Measurements from ENCODE around the gene PDS5B.

DNA sequence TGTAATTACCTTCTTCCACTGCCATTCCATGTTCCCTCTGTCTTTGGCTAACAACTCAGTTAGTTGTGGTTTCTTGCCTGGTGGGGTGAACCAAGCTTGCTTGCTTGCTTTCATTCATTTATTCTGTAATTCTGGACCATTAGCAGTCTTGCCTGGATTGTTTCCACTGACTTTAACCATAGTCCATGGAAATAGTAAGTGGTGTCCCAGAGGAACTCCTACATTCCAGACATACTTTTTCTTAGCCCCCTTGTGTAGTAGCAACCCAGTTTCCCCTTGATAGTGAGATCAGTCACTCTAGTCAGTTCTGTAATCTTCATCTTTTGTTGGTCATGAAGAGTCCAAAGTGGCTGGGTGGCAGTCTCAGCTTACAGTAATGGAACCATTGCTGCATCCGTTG, 23.2 kb downstream of the PDS5B start:
- TF ChIP-seq POLR2AphosphoS5 (IDR thresholded peaks at IDR 0.05; ENCODE audit: insufficient read depth in 1 of 2, low read depth in 1 of 2), result no peak
- TF ChIP-seq, protein P1, sequence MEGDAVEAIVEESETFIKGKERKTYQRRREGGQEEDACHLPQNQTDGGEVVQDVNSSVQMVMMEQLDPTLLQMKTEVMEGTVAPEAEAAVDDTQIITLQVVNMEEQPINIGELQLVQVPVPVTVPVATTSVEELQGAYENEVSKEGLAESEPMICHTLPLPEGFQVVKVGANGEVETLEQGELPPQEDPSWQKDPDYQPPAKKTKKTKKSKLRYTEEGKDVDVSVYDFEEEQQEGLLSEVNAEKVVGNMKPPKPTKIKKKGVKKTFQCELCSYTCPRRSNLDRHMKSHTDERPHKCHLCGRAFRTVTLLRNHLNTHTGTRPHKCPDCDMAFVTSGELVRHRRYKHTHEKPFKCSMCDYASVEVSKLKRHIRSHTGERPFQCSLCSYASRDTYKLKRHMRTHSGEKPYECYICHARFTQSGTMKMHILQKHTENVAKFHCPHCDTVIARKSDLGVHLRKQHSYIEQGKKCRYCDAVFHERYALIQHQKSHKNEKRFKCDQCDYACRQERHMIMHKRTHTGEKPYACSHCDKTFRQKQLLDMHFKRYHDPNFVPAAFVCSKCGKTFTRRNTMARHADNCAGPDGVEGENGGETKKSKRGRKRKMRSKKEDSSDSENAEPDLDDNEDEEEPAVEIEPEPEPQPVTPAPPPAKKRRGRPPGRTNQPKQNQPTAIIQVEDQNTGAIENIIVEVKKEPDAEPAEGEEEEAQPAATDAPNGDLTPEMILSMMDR (IDR thresholded peaks at IDR 0.05), result no peak
- no peak for TF ChIP-seq POLR2A (IDR thresholded peaks at IDR 0.05)
